ENCODE results near the gene IKBKE.

Gene IKBKE

DNA sequence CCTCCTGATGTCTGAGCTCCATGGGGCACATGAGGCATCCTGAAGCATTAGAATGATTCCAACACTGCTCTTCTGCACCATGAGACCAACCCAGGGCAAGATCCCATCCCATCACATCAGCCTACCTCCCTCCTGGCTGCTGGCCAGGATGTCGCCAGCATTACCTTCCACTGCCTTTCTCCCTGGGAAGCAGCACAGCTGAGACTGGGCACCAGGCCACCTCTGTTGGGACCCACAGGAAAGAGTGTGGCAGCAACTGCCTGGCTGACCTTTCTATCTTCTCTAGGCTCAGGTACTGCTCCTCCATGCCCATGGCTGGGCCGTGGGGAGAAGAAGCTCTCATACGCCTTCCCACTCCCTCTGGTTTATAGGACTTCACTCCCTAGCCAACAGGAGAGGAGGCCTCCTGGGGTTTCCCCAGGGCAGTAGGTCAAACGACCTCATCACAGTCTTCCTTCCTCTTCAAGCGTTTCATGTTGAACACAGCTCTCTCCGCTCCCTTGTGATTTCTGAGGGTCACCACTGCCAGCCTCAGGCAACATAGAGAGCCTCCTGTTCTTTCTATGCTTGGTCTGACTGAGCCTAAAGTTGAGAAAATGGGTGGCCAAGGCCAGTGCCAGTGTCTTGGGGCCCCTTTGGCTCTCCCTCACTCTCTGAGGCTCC lies 26.0 kb downstream of the IKBKE start:
- no peak for DNase-seq (ENCODE audit: low spot score)

DNA sequence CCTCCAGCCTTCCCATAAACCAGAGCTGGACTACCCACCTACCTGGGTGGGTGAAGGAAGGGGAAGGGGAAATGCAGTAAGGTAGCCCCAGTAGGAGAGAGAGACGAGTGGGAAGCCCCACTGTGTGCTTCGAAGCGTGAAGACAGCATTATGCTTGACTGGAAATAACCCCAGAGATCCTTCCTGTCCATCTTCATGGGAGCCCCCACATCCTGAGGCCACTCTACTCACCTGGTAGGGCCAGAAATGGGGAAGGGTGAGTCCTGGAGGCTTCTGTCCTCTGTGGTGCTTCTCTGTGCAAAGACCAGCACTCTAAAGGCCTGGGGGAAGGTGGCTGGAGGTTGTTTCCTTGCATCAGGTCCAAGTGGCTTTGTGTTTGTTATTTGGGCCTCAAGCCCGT lies 27.1 kb downstream of the IKBKE start:
- no peak for DNase-seq (ENCODE audit: low spot score)

- no peak for DNase-seq (ENCODE audit: low spot score)
Measured at GRCh38 chr1:206497774-206498173, 27.5 kb downstream of the IKBKE start.

DNA sequence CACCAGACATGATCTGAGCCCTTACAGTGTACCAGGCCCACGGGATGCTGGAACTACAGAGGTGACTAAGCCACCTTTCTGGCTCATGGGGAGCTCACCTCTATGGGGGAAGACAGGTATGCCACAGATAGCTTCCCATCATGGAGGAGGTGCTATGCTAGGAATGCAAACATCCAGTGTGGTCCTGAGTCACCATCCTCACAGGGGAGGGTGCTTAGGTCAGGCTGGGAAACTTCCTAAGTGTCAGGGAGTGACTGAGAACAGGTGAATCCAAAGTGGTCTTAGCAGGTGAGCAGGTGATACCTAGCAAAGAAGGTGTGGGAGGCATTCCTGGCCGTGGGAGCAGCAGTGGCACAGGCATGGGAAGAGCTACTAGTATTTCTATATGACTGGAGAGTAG lies 28.4 kb downstream of the IKBKE start:
- no peak for DNase-seq (ENCODE audit: low spot score)

DNA sequence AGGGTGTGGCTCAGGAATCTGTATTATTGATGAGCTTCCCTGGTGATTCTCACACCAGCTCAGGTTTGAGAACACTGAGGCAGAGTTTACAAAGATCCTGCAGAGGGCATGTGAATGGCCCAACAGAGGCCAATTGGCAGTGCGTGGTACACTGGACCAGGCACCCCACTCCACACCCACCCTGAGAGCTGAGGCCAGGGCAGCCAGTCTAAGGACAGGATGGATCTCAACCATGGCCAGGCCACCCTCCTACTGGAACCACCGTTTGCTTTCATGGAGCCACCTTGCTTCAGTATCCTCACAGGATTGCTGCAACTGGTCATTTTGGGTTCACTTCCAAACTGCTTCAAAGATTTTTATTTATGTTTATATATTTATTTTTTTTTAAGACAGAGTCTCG lies 29.8 kb downstream of the IKBKE start:
- DNase-seq (ENCODE audit: low spot score), result no peak

GRCh38 chr1:206501881-206502280 lies 31.6 kb downstream of the IKBKE start:
- DNase-seq (ENCODE audit: low spot score), result no peak

- DNase-seq (ENCODE audit: low spot score), result no peak
Measured at GRCh38 chr1:206502403-206502802, 32.1 kb downstream of the IKBKE start.

DNA sequence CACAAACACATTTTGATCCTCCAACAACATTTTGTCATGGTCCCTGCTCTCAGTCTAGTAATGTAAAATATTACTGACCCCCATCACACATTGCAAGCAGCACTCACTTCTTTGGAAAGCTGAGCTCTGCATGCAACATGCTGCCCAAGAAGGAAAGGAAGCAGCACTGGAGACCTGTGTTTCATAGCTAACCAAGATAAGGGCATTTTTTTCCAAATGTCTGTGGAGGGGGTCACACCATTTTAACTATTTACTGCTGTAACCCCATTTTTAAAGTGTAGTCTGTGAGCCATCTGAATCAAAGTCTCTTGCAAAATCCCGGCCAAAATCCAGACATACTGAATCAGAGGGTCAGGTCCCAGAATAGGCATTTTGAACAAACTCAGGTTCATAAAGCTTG lies 32.5 kb downstream of the IKBKE start:
- no peak for DNase-seq (ENCODE audit: low spot score)

DNA sequence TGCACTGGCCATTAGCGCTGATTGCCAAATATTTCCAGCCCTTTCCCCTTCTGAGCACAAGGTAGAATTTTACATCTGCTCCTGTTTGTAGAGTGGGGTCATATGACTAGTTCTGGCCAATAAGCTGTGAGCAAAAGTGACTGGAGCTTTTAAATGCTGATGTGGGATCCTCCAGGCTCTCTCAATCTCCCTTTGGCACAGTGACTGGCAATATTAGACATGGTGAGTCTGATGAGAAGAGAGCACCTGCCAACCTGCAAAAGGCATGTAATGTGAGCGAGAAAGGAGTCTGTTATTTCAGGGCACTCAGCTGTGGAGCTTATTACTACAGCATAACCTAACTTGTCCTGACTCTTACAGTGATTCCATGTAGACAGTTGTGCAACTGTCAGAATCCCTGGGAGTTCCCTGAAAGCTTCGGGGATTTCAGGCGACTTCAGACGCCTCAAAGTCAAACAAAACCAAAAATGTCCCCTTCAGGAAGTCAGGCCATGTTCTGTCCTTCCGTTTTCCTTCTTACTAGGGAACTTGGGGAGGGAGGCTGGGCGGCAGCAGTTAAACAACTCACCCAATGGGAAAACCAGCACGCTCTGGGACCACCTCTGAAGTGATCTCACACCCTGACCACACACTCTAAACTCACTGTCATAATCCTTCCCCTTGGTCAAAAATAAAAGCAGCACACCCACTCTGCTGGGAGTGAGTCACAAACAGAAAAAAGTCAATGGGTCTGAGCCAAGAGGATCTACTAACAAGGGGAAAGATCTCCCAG lies 33.5 kb downstream of the IKBKE start:
- peak; percentile 79 for DNase-seq (ENCODE audit: low spot score)

DNA sequence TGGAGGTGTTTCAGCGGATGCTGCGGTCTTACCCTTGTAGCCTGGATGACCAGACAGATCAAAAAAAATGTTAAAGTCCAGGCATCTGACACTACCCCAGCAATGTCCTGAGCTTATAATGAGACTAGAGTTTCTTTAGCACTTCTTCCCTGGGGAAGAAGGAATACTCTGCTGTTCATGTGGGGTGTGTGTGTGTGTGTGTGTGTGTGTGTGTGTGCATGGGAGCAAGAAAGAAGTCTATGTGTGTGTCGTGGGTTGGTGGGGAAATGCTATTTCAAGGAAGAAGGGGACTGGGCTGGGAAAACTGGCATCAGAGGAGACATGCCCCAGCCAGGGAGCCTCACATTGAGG lies 34.1 kb downstream of the IKBKE start:
- no peak for DNase-seq (ENCODE audit: low spot score)

GRCh38 chr1:206505702-206506355 lies 35.6 kb downstream of the IKBKE start:
- DNase-seq (ENCODE audit: low spot score), result no peak

GRCh38 chr1:206506405-206507283 lies 36.4 kb downstream of the IKBKE start:
- no peak for DNase-seq (ENCODE audit: low spot score)

GRCh38 chr1:206507284-206508129 lies 37.2 kb downstream of the IKBKE start, which contains the start of gene RASSF5:
Gene RASSF5, plus strand, starts transcription at chr1:206507531. Its CDS starts 72 bp downstream, at chr1:206507603.
- DNase-seq (ENCODE audit: low spot score), result no peak

DNA sequence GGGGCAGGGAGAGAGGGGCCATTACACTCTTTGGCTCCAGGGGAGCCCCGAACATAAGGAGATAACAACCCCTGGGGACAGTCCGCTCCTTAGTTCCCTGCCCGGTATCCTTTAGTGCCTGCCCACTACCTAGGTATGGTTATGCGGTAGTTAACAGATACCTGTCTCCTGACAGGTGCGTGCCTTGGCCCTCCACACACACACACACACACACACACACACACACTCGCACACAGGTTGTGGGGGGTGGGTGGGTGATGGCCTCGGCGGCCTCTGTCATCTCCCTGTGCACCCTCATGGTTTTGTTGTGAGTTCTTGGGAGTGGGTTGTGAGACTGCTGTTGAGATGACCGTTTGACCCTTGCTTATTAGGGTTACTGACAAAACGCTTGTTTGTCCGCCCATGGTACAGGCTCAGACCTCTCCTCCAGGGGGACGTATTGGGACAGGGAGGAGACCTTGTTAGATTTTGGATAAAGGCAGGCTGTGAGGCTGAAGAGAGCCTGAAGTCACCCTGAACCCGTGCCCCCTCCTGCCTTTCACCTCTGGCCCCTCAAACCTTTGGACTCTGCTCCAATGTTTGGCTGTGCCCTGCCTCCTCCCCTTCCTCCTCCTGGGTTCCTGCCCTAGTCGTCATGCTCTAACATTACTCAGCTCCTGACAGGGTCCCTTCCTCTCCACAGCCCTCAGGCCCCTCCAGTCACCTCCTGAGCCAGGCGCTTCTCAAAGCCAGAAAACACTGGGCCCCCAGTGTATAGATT lies 38.0 kb downstream of the IKBKE start:
- DNase-seq (ENCODE audit: low spot score), result no peak

GRCh38 chr1:206508956-206509355 lies 38.7 kb downstream of the IKBKE start:
- no peak for DNase-seq (ENCODE audit: low spot score)

DNA sequence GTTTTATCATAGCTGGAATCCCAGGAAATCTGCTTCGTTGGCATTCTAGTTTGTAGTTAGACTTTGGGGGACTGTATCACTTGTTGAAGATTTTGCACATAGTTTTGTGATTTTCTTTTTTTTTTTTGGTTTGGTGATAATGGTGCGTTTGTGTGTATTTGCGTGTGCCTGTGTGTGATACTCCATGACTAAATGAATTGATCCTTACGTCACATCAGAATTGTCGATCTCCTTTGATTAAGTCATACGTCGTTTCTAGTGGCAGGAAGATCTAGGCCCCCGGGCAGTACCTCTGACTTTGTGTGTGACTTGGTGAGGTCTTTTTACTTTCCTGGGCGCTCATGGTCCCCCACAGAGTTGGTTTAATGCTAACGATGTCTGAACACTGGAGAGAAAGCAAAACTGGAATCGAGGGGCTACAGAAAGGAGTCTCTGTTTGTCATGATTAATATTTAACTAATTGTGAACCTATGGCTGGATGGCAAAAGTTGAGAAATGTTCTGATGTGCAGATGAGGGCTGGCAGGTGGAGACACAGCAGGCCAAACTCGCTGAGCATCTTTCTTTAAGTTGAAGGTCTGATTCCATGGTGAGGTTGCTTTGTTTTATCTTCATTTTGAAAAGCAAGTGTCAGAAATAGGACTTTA lies 39.5 kb downstream of the IKBKE start:
- no peak for DNase-seq (ENCODE audit: low spot score)

DNA sequence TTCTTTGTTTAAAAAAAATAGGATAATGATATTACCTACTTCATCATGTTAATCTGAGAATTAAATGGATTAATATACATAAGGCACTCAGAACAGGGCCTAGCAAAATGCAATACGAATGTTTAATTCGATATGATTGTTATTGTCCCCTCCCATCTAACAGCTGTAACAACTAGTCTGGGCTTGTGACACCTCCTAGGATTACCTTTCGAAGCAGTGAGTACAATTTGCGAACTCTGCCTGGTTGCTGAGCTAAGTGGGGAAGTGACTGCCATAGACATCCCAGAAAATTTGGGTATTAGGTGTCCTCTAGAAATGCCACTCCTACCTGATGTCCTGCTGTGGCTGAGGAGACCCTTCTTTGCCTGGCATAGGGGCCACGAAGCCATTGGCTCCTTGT lies 40.1 kb downstream of the IKBKE start:
- no peak for DNase-seq (ENCODE audit: low spot score)

GRCh38 chr1:206511362-206512057 lies 41.2 kb downstream of the IKBKE start:
- DNase-seq (ENCODE audit: low spot score), result no peak

DNA sequence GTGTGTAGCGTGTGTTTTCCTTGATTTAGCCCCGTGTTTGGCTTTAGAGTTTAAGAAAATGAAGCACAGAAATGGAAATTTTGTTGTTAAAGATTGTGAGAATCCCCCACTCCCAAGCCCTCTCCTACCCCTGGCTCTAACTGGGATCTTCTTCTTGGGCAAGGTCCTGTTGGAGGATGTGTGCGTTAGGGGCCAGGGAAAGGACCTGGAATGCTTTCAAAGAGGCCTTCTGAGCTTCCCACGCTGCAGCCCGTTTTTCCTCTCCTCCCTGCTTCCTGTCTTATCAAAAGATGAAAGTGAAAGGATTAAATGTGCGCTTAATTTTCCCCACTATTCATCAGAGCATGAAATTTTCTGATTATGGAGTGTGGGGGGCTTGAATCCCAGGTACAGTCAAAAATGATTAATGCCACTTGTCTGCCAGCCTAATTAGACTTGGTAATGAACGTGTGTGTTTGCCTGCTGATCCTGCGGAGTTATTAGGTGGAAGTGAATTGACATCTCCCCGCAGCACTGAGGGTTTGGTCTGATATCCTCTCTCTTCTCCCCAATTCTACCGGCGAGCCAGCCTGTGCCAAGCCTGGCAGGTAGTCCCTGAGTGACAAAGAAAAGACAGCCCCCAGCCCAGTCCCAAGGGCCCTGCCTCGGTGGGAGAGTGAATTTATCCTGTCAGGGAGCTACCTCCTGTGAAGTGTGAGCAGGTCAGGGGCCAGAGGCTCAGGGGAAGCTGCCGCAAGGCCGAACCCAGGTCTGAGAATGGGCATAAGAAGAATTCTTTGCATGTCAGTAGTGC lies 42.0 kb downstream of the IKBKE start:
- no peak for DNase-seq (ENCODE audit: low spot score)

Measured in kidney capillary endothelial cell (primary cell).